Mesenchymal stem cell (in vitro differentiated cells and primary cell): ENCODE measurements around the gene TRAPPC2L.

ENCODE experiments used
- DNase-seq: peaks from one replicate; pipeline ENCODE4 v3.0.0-alpha.2; 2013
- H2AFZ ChIP-seq: one replicate; pipeline ENCODE4 v1.6.1; 2013; ENCODE audit warnings: low read depth, mild to moderate bottlenecking, control low read depth, inconsistent platforms, low read length, moderate library complexity
- H2AK5ac ChIP-seq: 2 replicates; pipeline ENCODE4 v1.6.1; 2013; ENCODE audit warnings: low read length, moderate library complexity, mild to moderate bottlenecking, inconsistent platforms; ENCODE audit not compliant: severe bottlenecking
- H2BK120ac ChIP-seq: one replicate; pipeline ENCODE4 v1.6.1; 2013; ENCODE audit warnings: low read depth, mild to moderate bottlenecking, inconsistent platforms, low read length, moderate library complexity
- H2BK12ac ChIP-seq, 2 experiments: one replicate each; pipeline ENCODE4 v1.6.1; 2013; ENCODE audit warnings: inconsistent platforms in 2 of 2, low read length in 2 of 2, mild to moderate bottlenecking in 2 of 2, moderate library complexity in 2 of 2, control low read depth in 1 of 2
- H2BK15ac ChIP-seq: one replicate; pipeline ENCODE4 v1.6.1; 2013; ENCODE audit warnings: mild to moderate bottlenecking, low read depth, inconsistent platforms; ENCODE audit not compliant: poor library complexity, severe bottlenecking
- H2BK5ac ChIP-seq: 2 replicates; pipeline ENCODE4 v1.6.1; 2013; ENCODE audit warnings: low read depth, mild to moderate bottlenecking, low read length, control low read depth, inconsistent platforms; ENCODE audit not compliant: poor library complexity, severe bottlenecking
- H3K14ac ChIP-seq, 2 experiments: one replicate each; pipeline ENCODE4 v1.6.1; 2013; ENCODE audit warnings: inconsistent platforms in 2 of 2, low read length in 2 of 2, control low read depth in 1 of 2, mild to moderate bottlenecking in 1 of 2, moderate library complexity in 1 of 2
- H3K18ac ChIP-seq, 2 experiments: one replicate each; pipeline ENCODE4 v1.6.1; 2013; ENCODE audit warnings: inconsistent platforms in 2 of 2, low read length in 2 of 2, control low read depth in 1 of 2, low read depth in 1 of 2, mild to moderate bottlenecking in 1 of 2
- H3K23ac ChIP-seq, 2 experiments: one replicate each; pipeline ENCODE4 v1.6.1; 2013; ENCODE audit warnings: inconsistent platforms in 2 of 2, low read length in 2 of 2, mild to moderate bottlenecking in 2 of 2, moderate library complexity in 2 of 2, control low read depth in 1 of 2
- H3K27ac ChIP-seq: 2 replicates; pipeline ENCODE4 v1.5.1; 2013; ENCODE audit warnings: mild to moderate bottlenecking, moderate library complexity, low read length, control low read depth, inconsistent platforms; ENCODE audit not compliant: poor library complexity, severe bottlenecking
- H3K27me3 ChIP-seq, 2 experiments: 2 replicates each; pipeline versions ENCODE4 v1.6.1 to v1.7.0; 2013; ENCODE audit warnings: low read length in 2 of 2, mild to moderate bottlenecking in 2 of 2, moderate library complexity in 2 of 2, control low read depth in 1 of 2, inconsistent platforms in 1 of 2; ENCODE audit not compliant: control insufficient read depth in 1 of 2, insufficient read depth in 1 of 2
- H3K36me3 ChIP-seq, 2 experiments: 2 replicates each; pipeline versions ENCODE4 v1.6.1 to v1.7.0; 2013; ENCODE audit warnings: low read length in 2 of 2, control low read depth in 1 of 2, inconsistent platforms in 1 of 2, low read depth in 1 of 2, mild to moderate bottlenecking in 1 of 2; ENCODE audit not compliant: insufficient read depth in 2 of 2, control insufficient read depth in 1 of 2
- H3K4ac ChIP-seq, 2 experiments: one replicate each; pipeline ENCODE4 v1.6.1; 2013; ENCODE audit warnings: inconsistent platforms in 2 of 2, low read length in 2 of 2, mild to moderate bottlenecking in 2 of 2, moderate library complexity in 2 of 2, control low read depth in 1 of 2, low read depth in 1 of 2
- H3K4me1 ChIP-seq: 2 replicates; pipeline ENCODE4 v1.6.1; 2013; ENCODE audit warnings: low read depth, low read length, control low read depth; ENCODE audit not compliant: control insufficient read depth, insufficient read depth
- H3K4me2 ChIP-seq: 2 replicates; pipeline ENCODE4 v1.6.1; 2013; ENCODE audit warnings: low read length, mild to moderate bottlenecking, inconsistent platforms; ENCODE audit not compliant: poor library complexity, severe bottlenecking
- H3K4me3 ChIP-seq, 2 experiments: 2 replicates each; pipeline versions ENCODE4 v1.5.1 to v1.7.0; 2013; ENCODE audit warnings: low read length in 2 of 2, mild to moderate bottlenecking in 2 of 2, control low read depth in 1 of 2, low read depth in 1 of 2; ENCODE audit not compliant: insufficient read depth in 1 of 2
- H3K79me1 ChIP-seq: replicated peaks from 2 replicates; pipeline ENCODE4 v1.6.1; 2013; ENCODE audit warnings: mild to moderate bottlenecking, control low read depth, low read length, inconsistent platforms; ENCODE audit not compliant: poor library complexity, severe bottlenecking
- H3K9ac ChIP-seq: 2 replicates; pipeline ENCODE4 v1.7.0; 2013; ENCODE audit warnings: mild to moderate bottlenecking, low read length, moderate library complexity
- H3K9me3 ChIP-seq: 2 replicates; pipeline ENCODE4 v1.7.0; 2013; ENCODE audit warnings: mild to moderate bottlenecking, low read length; ENCODE audit not compliant: control insufficient read depth
- H4K8ac ChIP-seq: one replicate; pipeline ENCODE4 v1.6.1; 2013; ENCODE audit warnings: inconsistent platforms, mild to moderate bottlenecking, low read length, moderate library complexity
- H4K91ac ChIP-seq: one replicate; pipeline ENCODE4 v1.6.1; 2013; ENCODE audit warnings: mild to moderate bottlenecking, low read length, inconsistent platforms
- WGBS: methylation state at CpG from one replicate; pipeline ENCODE4 v1.1.7; 2013; ENCODE audit warnings: mixed read lengths; 5-methylcytosine and 5-hydroxymethylcytosine counted together

The TRAPPC2L gene

GRCh38 chr16:88810912-88811768 lies 45.8 kb upstream of the TRAPPC2L start:
- Histone ChIP-seq H2AK5ac (no peak overlapping the region), H3K36me3 (peaks cover 30 to 42% of the 10 kb centered on the region in 2 experiments)
- WGBS: 3% methylated on average over 54 of the region's 65 CpGs

GRCh38 chr16:88811769-88812512 lies 45.0 kb upstream of the TRAPPC2L start, which contains the start of gene APRT:
Gene APRT (minus strand): TSS chr16:88811928. CDS start chr16:88811899, 29 bp downstream.
- H3K4me2 ChIP-seq: peak within 1 kb of the TSS; percentile 80

More at GRCh38 chr16:88810912-88811768, 45.8 kb upstream of the TRAPPC2L start:
- peak overlapping the region; percentile 27 for H2BK120ac ChIP-seq
- H3K4me3 ChIP-seq: peak overlapping the region; percentile 79 to 84
- H2BK12ac ChIP-seq: no peak overlapping the region
- peak overlapping the region; percentile 80 for H3K4me2 ChIP-seq
- H3K4me1 ChIP-seq: peaks cover 34% of the 10 kb centered on the region
- no peaks in the 10 kb centered on the region for H3K27me3 ChIP-seq
- H3K9me3 ChIP-seq: no peaks in the 10 kb centered on the region
- peak overlapping the region; percentile 92 for H3K9ac ChIP-seq
- H2BK15ac ChIP-seq: peak overlapping the region; percentile 31
- H3K27ac ChIP-seq: peak overlapping the region; percentile 51
- peak overlapping the region; percentile 67 to 96 for H3K4ac ChIP-seq
- peak overlapping the region; percentile 89 for H4K91ac ChIP-seq
- no peak overlapping the region for H2BK5ac ChIP-seq
- peak overlapping the region in 1 of 2 experiments; percentile 80 for H3K14ac ChIP-seq
- peak overlapping the region; percentile 96 for H4K8ac ChIP-seq
- H3K79me1 ChIP-seq: peaks cover 16% of the 10 kb centered on the region
- no peak overlapping the region for H3K23ac ChIP-seq
- peak overlapping the region; percentile 86 to 94 for H3K18ac ChIP-seq
- peak; percentile 80 for DNase-seq
- no peak overlapping the region for H2AFZ ChIP-seq

GRCh38 chr16:88812513-88813268 lies 44.2 kb upstream of the TRAPPC2L start:
- peak; percentile 73 for DNase-seq
- H3K14ac ChIP-seq: no peak overlapping the region
- H3K4ac ChIP-seq: peak overlapping the region; percentile 40 to 85
- H3K79me1 ChIP-seq: peaks cover 11% of the 10 kb centered on the region
- H3K9ac ChIP-seq: peak overlapping the region; percentile 92
- H3K4me3 ChIP-seq: peak overlapping the region; percentile 79 to 84
- no peak overlapping the region for H2BK5ac ChIP-seq
- peak overlapping the region; percentile 77 for H2BK120ac ChIP-seq
- peak overlapping the region; percentile 82 to 99 for H3K18ac ChIP-seq
- H4K8ac ChIP-seq: peak overlapping the region; percentile 83
- H2BK15ac ChIP-seq: peak overlapping the region; percentile 50
- no peak overlapping the region for H2AFZ ChIP-seq
- no peaks in the 10 kb centered on the region for H3K9me3 ChIP-seq
- H3K23ac ChIP-seq: peak overlapping the region in 1 of 2 experiments; percentile 61
- H3K27ac ChIP-seq: peak overlapping the region; percentile 30
- no peaks in the 10 kb centered on the region for H3K27me3 ChIP-seq
- H4K91ac ChIP-seq: peak overlapping the region; percentile 90
- peaks cover 19 to 26% of the 10 kb centered on the region in 2 experiments for H3K36me3 ChIP-seq
- WGBS: 54% methylated on average over 36 of the region's 37 CpGs
- H3K4me1 ChIP-seq: peaks cover 28% of the 10 kb centered on the region
- H3K4me2 ChIP-seq: peak overlapping the region; percentile 80
- peak overlapping the region in 1 of 2 experiments; percentile 60 for H2BK12ac ChIP-seq
- no peak overlapping the region for H2AK5ac ChIP-seq

More at GRCh38 chr16:88811769-88812512, 45.0 kb upstream of the TRAPPC2L start, which contains the start of gene APRT:
- Histone ChIP-seq H3K4me1 (peaks cover 31% of the 10 kb centered on the region), H3K4ac (peak within 1 kb of the TSS; percentile 85 to 96), H2BK15ac (peak within 1 kb of the TSS; percentile 50), H2AFZ (peak within 1 kb of the TSS; percentile 85), H2BK120ac (peak within 1 kb of the TSS; percentile 77), H3K14ac (peak within 1 kb of the TSS in 1 of 2 experiments; percentile 89), H3K9ac (peak within 1 kb of the TSS; percentile 92), H3K27me3 (no peaks in the 10 kb centered on the region), H2BK5ac (no peak within 1 kb of the TSS), H3K79me1 (peaks cover 11% of the 10 kb centered on the region), H3K18ac (peak within 1 kb of the TSS; percentile 94 to 99), H3K23ac (peak within 1 kb of the TSS in 1 of 2 experiments; percentile 86), H3K4me3 (peak within 1 kb of the TSS; percentile 79 to 84), H3K36me3 (peaks cover 25 to 34% of the 10 kb centered on the region in 2 experiments), H2AK5ac (no peak within 1 kb of the TSS), H2BK12ac (peak within 1 kb of the TSS; percentile 16 to 38), H3K9me3 (no peaks in the 10 kb centered on the region), H4K8ac (peak within 1 kb of the TSS; percentile 96), H4K91ac (peak within 1 kb of the TSS; percentile 90), H3K27ac (peak within 1 kb of the TSS; percentile 51)
- 1% methylated on average over 74 of the region's 84 CpGs for WGBS
- DNase-seq: peak; percentile 92
